ENCODE data around the gene MCF2L. TPM values are rescaled to one million over a fixed set of nuclear protein-coding genes. Genes with fewer than 3 reads are reported as not detected.

Gene MCF2L
- total RNA-seq, 1 donor from 2014 or later: 12.3 TPM

GRCh38 chr13:113074876-113075275 lies 105.9 kb downstream of the MCF2L start:
- DNase-seq (ENCODE audit: low read depth): no peak
- H3K36me3 ChIP-seq (ENCODE audit: control insufficient read depth, insufficient read depth, low read length): no peaks in the 10 kb centered on the region
- no peak for TF ChIP-seq CTCF (IDR thresholded peaks at IDR 0.05; ENCODE audit: insufficient read depth, low read length, poor library complexity, severe bottlenecking)

GRCh38 chr13:113075711-113076110 lies 106.7 kb downstream of the MCF2L start:
- Histone ChIP-seq H3K4me3 (ENCODE audit: low read depth, low read length) (no peak overlapping the region), H3K27me3 (ENCODE audit: control insufficient read depth, insufficient read depth, low read length) (no peaks in the 10 kb centered on the region), H3K36me3 (ENCODE audit: control insufficient read depth, insufficient read depth, low read length) (no peaks in the 10 kb centered on the region)
- DNase-seq (ENCODE audit: low read depth): no peak
- TF ChIP-seq CTCF (IDR thresholded peaks at IDR 0.05; ENCODE audit: insufficient read depth, low read length, poor library complexity, severe bottlenecking): no peak

More at GRCh38 chr13:113074876-113075275, 105.9 kb downstream of the MCF2L start:
- no peaks in the 10 kb centered on the region for H3K27me3 ChIP-seq (ENCODE audit: control insufficient read depth, insufficient read depth, low read length)
- no peak overlapping the region for H3K4me3 ChIP-seq (ENCODE audit: low read depth, low read length)

- Histone ChIP-seq H3K4me3 (ENCODE audit: low read depth, low read length) (no peak overlapping the region), H3K27me3 (ENCODE audit: control insufficient read depth, insufficient read depth, low read length) (no peaks in the 10 kb centered on the region), H3K36me3 (ENCODE audit: control insufficient read depth, insufficient read depth, low read length) (no peaks in the 10 kb centered on the region)
- no peak for DNase-seq (ENCODE audit: low read depth)
- no peak for TF ChIP-seq CTCF (IDR thresholded peaks at IDR 0.05; ENCODE audit: insufficient read depth, low read length, poor library complexity, severe bottlenecking)
These were observed 107.8 kb downstream of the MCF2L start for GRCh38 chr13:113076681-113077401.

GRCh38 chr13:113077566-113077952 lies 108.5 kb downstream of the MCF2L start:
- Histone ChIP-seq H3K4me3 (ENCODE audit: low read depth, low read length) (no peak overlapping the region), H3K36me3 (ENCODE audit: control insufficient read depth, insufficient read depth, low read length) (no peaks in the 10 kb centered on the region), H3K27me3 (ENCODE audit: control insufficient read depth, insufficient read depth, low read length) (no peaks in the 10 kb centered on the region)
- no peak for TF ChIP-seq CTCF (IDR thresholded peaks at IDR 0.05; ENCODE audit: insufficient read depth, low read length, poor library complexity, severe bottlenecking)
- DNase-seq (ENCODE audit: low read depth): no peak

GRCh38 chr13:113077953-113078901 lies 109.2 kb downstream of the MCF2L start:
- no peak for TF ChIP-seq CTCF (IDR thresholded peaks at IDR 0.05; ENCODE audit: insufficient read depth, low read length, poor library complexity, severe bottlenecking)
- Histone ChIP-seq H3K27me3 (ENCODE audit: control insufficient read depth, insufficient read depth, low read length) (no peaks in the 10 kb centered on the region), H3K36me3 (ENCODE audit: control insufficient read depth, insufficient read depth, low read length) (no peaks in the 10 kb centered on the region), H3K4me3 (ENCODE audit: low read depth, low read length) (no peak overlapping the region)
- DNase-seq (ENCODE audit: low read depth): no peak
